GM12878 (cell line): ENCODE data around the gene GRIN2A. TPM values are rescaled to one million over a fixed set of nuclear protein-coding genes. Genes with fewer than 3 reads are reported as not detected.

Source experiments
- EED ChIP-seq: sonication (generic); IDR thresholded peaks from 2 replicates; pipeline ENCODE4 v1.6.1; 2016; ENCODE audit warnings: antibody characterized with exemption, low read depth
- MYB ChIP-seq: fragments of 150-350 bp; IDR thresholded peaks from 2 replicates; pipeline ENCODE4 v1.6.1; 2014; ENCODE audit warnings: mild to moderate bottlenecking, low read depth, low read length, borderline replicate concordance
- PKNOX1 ChIP-seq: fragments of 450-650 bp; IDR thresholded peaks from 2 replicates; pipeline ENCODE4 v1.6.1; 2016; ENCODE audit warnings: mild to moderate bottlenecking
- POU2F2 ChIP-seq: IDR thresholded peaks from 3 replicates; pipeline ENCODE4 v1.6.1; 2011; ENCODE audit warnings: low read depth, mild to moderate bottlenecking, low read length, borderline replicate concordance
- PRDM15 ChIP-seq: fragments of 450-650 bp; formaldehyde crosslinking; IDR thresholded peaks from 2 replicates; pipeline ENCODE4 v1.4.0; 2020; ENCODE audit warnings: mild to moderate bottlenecking, moderate library complexity
- TBL1XR1 ChIP-seq: IDR thresholded peaks from 2 replicates; pipeline ENCODE4 v1.6.1; 2012; ENCODE audit warnings: low read depth, low read length, improper control_type of control experiment
- ZBED1 ChIP-seq: IDR thresholded peaks from 2 replicates; pipeline ENCODE4 v1.6.1; 2016; ENCODE audit warnings: borderline replicate concordance
- polyA plus RNA-seq, 11 experiments: library from polyadenylated mRNA; depleted of rRNA in 4 of 11; unstranded in 6 of 11; stranded (reverse) in 5 of 11; fragments of >200 nt; fragmentation: Nextera tagmentation in 4 of 11; fragmentation: Illumina TruSeq in 1 of 11; extraction: Ambion mirVana in 4 of 11; extraction: Trizol in 1 of 11; gene quantifications; 1 replicate in 1 of 11; 2 replicates in 10 of 11; pipeline versions ENCODE4 v1.2.1 to v1.2.3, GENCODE V29; 2011 to 2016; ENCODE audit warnings: inconsistent platforms in 2 of 11, missing spikeins in 2 of 11, low read depth in 1 of 11
- total RNA-seq, 4 experiments: library from RNA; depleted of rRNA in 3 of 4; stranded (reverse); fragments of >200 nt in 3 of 4; fragmentation: Illumina TruSeq in 1 of 4; extraction: Trizol in 1 of 4; gene quantifications; 2 replicates each; pipeline versions ENCODE4 v1.2.1 to v1.2.3, GENCODE V29; 2013 to 2021

GRIN2A gene
- total and polyA plus RNA-seq, 10 of the 15 experiments (the other 5 are each of a cell fraction or from before 2014, with no cell fraction given), result 2.4 to 13.3 (median 7.3) TPM

- TF ChIP-seq PRDM15 (no peak), PKNOX1 (no peak), TBL1XR1 (no peak), POU2F2 (no peak), MYB (no peak), ZBED1 (no peak), EED (no peak)
Observed at GRCh38 chr16:9824200-9825068, 357.8 kb downstream of the GRIN2A start (continued).
